GM10248 (cell line): ENCODE data around the gene DNAI1.
"Not testable (repeated sequence)": the region's sequence is repeated elsewhere in the genome, so short reads cannot be mapped to it uniquely, and the experiment has no call there.

Source experiments
- CTCF ChIA-PET: fragments of 300-600 bp; sonication (Branson Sonifier 250); formaldehyde crosslinking; extraction: SDS; loops from one replicate; lab custom pipeline; 2021; ENCODE audit warnings: antibody characterized with exemption; lab: Yijun Ruan, JAX
- POLR2A ChIA-PET: fragments of 350-650 bp; sonication (Branson Sonifier 250); formaldehyde crosslinking; extraction: SDS; loops from one replicate; lab custom pipeline; 2020; ENCODE audit warnings: antibody characterized with exemption; lab: Yijun Ruan, JAX
- DNase-seq: peaks from one replicate; pipeline ENCODE4 v3.0.0; 2012; ENCODE audit errors: extremely low spot score
- CTCF ChIP-seq: IDR thresholded peaks from 2 replicates; pipeline ENCODE4 v1.5.1; 2012; ENCODE audit warnings: mild to moderate bottlenecking, low read depth; ENCODE audit errors: extremely low read depth, missing control alignments, control extremely low read depth

The DNAI1 gene

GRCh38 chr9:34477541-34477940 is 18.9 kb downstream of the DNAI1 start:
- POLR2A ChIA-PET: no interaction called here
- CTCF ChIA-PET: interaction anchor here (1.2 to 1.4 kb wide), 3 partner anchors 22 to 125 kb away, joined by 3 read pairs; no protein-coding TSS in a partner anchor
- DNase-seq: no peak
- TF ChIP-seq CTCF: no peak

- ChIA-PET POLR2A (no interaction called here), CTCF (interaction anchor here (1.2 to 1.8 kb wide), 4 partner anchors 14 to 223 kb away, joined by 3 to 4 read pairs (median 4); no protein-coding TSS in a partner anchor)
- TF ChIP-seq CTCF: no peak
- DNase-seq: no peak
These were observed 20.8 kb downstream of the DNAI1 start for GRCh38 chr9:34479431-34479866.

- POLR2A ChIA-PET, CTCF ChIA-PET, DNase-seq: not testable (repeated sequence)
These were observed 23.0 kb downstream of the DNAI1 start for GRCh38 chr9:34481620-34482019.

GRCh38 chr9:34482746-34483145 is 24.1 kb downstream of the DNAI1 start:
- DNase-seq, CTCF ChIA-PET, POLR2A ChIA-PET: not testable (repeated sequence)

- TF ChIP-seq CTCF: no peak
- DNase-seq: no peak
- POLR2A ChIA-PET: no interaction called here
- CTCF ChIA-PET: interaction anchor here (0.7 to 1.4 kb wide), 3 partner anchors 11 to 15 kb away, joined by 3 to 4 read pairs (median 3); no protein-coding TSS in a partner anchor
These were observed 26.1 kb downstream of the DNAI1 start for GRCh38 chr9:34484678-34485077.

GRCh38 chr9:34485822-34486221 is 27.2 kb downstream of the DNAI1 start:
- DNase-seq: no peak
- POLR2A ChIA-PET: no interaction called here
- TF ChIP-seq CTCF: no peak
- CTCF ChIA-PET: interaction anchor here (0.8 to 1.4 kb wide), 5 partner anchors 10 to 145 kb away, joined by 3 to 4 read pairs (median 3); no protein-coding TSS in a partner anchor

- ChIA-PET POLR2A (no interaction called here), CTCF (interaction anchor here (0.9 to 6.0 kb wide), 3 partner anchors 13 to 145 kb away, joined by 3 to 61 read pairs (median 3); no protein-coding TSS in a partner anchor)
- no peak for TF ChIP-seq CTCF
- DNase-seq: no peak
These were observed 28.0 kb downstream of the DNAI1 start for GRCh38 chr9:34486572-34486971.
